Stimulated activated memory B cell treated with anti-CD40 and anti-IgM and Interleukin-4, amounts not matched to agents 10 μg/mL and 1 μg/mL and 100 μg/mL, for 72 hours (primary cell): ENCODE results near the gene ATP23.
A peak's percentile ranks its signal among the peaks of the same experiment; 100 is the strongest.

ENCODE experiments used
- ATAC-seq: fragments of 150-1000 bp; cut with Tn5 transposase; 2 replicates; pipeline ENCODE4 v1.10.0; 2021
- H3K27ac Mint-ChIP-seq: one replicate; pipeline ENCODE4 v1.8.0; 2022; ENCODE audit warnings: mild to moderate bottlenecking, mixed read lengths
- H3K27me3 Mint-ChIP-seq: one replicate; pipeline ENCODE4 v1.8.0; 2022; ENCODE audit warnings: mixed read lengths
- H3K36me3 Mint-ChIP-seq: one replicate; pipeline ENCODE4 v1.8.0; 2022; ENCODE audit warnings: mixed read lengths
- H3K4me1 Mint-ChIP-seq: one replicate; pipeline ENCODE4 v1.8.0; 2022; ENCODE audit warnings: mixed read lengths
- H3K4me3 Mint-ChIP-seq: one replicate; pipeline ENCODE4 v1.8.0; 2022; ENCODE audit warnings: mild to moderate bottlenecking, moderate library complexity, mixed read lengths
- H3K9me3 Mint-ChIP-seq: one replicate; pipeline ENCODE4 v1.8.0; 2022; ENCODE audit warnings: mixed read lengths

Gene ATP23

DNA sequence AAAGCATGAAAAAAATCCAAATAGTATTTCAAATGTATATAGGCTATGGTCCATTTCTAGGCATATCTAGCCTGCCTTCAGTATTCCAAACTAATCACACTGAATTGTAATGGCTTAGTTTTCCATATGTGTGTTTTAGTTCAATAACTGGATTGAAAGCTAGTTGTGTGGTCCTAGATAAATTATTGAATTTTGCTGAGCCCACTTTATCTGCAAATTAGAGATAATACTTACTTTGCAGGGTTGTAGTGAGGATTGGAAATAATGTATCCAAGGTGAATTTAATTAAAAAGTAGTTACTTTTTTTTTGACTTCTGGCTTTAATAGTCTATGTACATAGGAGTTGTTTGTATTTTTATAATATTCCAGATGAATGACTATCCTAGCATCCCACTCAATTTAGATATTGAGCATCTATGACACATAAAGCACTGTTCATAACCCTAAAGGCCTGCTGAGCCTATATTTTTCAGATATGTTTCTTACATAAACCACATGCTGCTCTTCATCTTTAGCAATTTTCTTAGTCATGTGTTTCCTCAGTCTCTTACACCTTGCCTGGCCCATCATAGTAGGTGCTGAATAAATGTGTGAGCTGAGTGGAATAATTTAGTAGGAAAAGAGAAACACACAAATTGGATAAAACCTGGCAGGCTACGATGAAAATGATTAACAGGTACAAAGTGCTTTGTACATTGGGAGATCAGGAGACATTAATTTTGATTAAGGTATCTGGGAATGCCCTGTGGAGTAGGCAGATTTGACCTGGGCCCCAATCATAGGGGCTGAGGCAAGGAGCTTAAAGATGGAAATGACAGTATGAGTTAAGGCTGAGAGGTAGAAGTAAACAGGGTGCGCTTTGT lies 1.1 kb upstream of the ATP23 start:
- Mint-ChIP-seq H3K4me1 (peaks cover 52% of the 10 kb centered on the region), H3K27me3 (no peaks in the 10 kb centered on the region), H3K27ac (peak overlapping the region; percentile 71), H3K36me3 (no peaks in the 10 kb centered on the region), H3K9me3 (no peaks in the 10 kb centered on the region), H3K4me3 (peak overlapping the region; percentile 86)
- no peak for ATAC-seq

DNA sequence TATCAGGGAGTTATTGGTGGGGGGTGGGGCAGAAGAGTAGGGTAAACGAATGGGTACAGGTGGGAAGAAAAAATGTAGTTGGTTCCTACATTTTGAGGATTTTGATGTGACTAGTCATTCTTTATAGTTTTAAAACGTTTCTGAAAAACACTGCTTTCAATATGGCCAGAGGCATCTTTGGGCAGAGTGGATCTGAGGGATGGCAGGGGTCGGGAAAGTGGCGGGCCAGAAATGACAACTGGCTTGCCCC lies 527 bp upstream of the ATP23 start:
- Mint-ChIP-seq H3K27me3 (no peaks in the 10 kb centered on the region), H3K4me3 (peak overlapping the region; percentile 86), H3K4me1 (peaks cover 47% of the 10 kb centered on the region), H3K27ac (peak overlapping the region; percentile 71), H3K36me3 (no peaks in the 10 kb centered on the region), H3K9me3 (no peaks in the 10 kb centered on the region)
- ATAC-seq = no peak

DNA sequence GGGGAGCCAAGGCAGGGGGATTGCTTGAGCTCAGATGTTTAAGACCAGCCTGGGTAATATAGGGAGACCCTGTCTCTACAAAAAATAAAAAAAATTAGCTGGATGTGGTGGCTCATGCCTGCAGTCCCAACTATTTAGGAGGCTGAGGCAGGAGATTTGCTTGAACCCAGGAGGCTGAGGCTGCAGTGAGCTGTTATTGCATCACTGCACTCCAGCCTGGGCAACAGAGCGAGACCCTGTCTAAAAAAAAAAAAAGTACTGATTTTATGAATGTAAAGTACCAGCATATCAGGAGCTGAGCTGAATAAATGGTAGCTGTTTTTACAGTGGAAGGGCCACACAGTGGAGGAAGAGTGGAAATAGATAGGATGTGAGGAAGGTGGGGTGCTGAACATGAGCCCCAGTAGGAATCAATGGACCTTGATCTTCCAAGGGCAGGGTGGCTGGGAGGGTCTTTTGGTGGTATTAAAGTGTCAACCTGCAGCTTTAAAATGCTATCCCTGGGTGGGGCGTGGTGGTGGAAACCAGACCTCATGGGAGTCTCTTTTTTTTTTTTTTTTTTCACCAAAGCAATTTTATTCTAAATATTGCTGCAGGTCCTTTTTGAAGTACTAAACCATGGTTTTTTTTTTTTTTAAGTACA lies 2.2 kb downstream of the ATP23 start:
- Mint-ChIP-seq H3K4me3 (no peak overlapping the region), H3K9me3 (no peaks in the 10 kb centered on the region), H3K27ac (no peak overlapping the region), H3K4me1 (peaks cover 38% of the 10 kb centered on the region), H3K36me3 (peaks cover 7% of the 10 kb centered on the region), H3K27me3 (no peaks in the 10 kb centered on the region)
- ATAC-seq = no peak

DNA sequence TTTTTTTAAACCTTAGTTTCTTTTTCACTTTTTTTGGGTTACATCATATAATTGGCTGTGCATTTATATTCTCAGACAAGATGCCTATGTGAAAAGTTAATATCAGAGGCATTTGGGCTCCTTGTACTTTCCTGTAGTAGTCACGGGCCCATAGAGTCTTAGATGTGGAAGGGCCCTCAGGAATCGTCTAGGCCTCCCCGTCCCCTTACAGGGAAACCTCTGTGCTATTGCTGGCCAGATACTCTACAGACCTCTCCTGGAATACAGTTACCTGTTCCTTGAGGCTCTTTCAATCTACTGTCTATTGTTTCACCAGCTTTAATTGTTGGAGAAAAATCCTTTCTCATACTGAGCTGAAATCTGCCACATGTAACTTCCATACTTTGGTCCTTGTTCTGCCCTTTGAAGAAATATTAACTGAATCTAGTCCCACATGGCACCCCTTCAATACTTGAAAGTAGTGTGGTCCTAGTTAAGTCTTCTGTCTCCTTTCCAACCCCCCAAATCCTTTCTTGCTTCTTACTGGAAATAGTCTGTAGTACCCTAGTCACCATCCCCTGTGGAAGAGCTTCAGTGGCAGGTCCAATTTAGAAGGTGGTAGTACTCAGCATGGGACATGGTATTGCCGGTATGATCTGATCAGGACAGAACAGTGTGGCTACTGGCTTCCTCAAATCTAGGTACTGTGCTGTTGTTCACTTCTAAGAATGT lies 3.1 kb downstream of the ATP23 start:
- ATAC-seq = no peak
- H3K27ac Mint-ChIP-seq = no peak overlapping the region
- peaks cover 38% of the 10 kb centered on the region for H3K4me1 Mint-ChIP-seq
- H3K36me3 Mint-ChIP-seq = peaks cover 14% of the 10 kb centered on the region
- H3K4me3 Mint-ChIP-seq = no peak overlapping the region
- no peaks in the 10 kb centered on the region for H3K27me3 Mint-ChIP-seq
- no peaks in the 10 kb centered on the region for H3K9me3 Mint-ChIP-seq

DNA sequence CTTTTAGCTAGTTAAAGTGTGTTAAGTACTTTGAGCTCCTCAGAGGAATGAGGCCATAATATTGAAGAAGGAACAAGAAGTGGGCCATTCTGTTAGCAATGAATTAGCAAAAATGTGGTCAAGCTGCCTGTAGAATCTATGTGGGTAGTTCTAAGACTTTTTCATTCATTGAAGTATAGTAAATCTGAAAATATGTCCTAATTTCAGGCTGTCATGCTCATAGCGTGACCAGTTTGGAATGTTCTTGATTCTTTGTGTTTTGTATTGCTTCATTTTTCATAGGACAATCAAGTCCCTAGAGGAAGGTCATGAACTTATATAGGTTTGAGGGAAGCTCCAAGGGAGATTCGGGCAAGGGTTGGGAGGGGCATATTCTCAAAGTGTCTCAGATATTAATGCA lies 11.4 kb downstream of the ATP23 start:
- Mint-ChIP-seq H3K27ac (no peak overlapping the region), H3K4me3 (no peak overlapping the region), H3K27me3 (no peaks in the 10 kb centered on the region), H3K4me1 (no peaks in the 10 kb centered on the region), H3K9me3 (no peaks in the 10 kb centered on the region), H3K36me3 (peaks cover 80% of the 10 kb centered on the region)
- no peak for ATAC-seq

DNA sequence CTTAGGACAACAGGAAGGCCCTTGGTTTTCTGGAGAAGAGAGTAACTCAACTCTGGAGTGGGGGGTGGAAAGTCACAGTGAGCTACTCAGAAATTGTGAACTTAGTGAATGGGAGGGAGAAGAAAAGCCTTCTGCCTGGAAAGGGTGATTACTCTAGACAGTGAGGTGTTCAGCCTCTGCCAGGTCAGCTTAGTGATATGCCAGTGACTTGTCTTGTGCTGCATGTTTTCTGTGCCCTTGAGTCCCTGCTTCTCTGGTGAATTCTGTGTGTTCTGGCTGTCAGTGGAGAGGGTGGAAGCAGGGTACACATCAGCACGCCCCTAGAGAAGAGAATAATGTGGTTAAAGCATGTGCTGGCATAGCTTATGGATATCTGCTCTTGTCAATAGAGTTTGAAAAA lies 13.4 kb downstream of the ATP23 start:
- Mint-ChIP-seq H3K9me3 (peaks cover 11% of the 10 kb centered on the region), H3K27me3 (no peaks in the 10 kb centered on the region), H3K4me3 (no peak overlapping the region), H3K27ac (no peak overlapping the region), H3K36me3 (peaks cover 86% of the 10 kb centered on the region), H3K4me1 (no peaks in the 10 kb centered on the region)
- no peak for ATAC-seq

DNA sequence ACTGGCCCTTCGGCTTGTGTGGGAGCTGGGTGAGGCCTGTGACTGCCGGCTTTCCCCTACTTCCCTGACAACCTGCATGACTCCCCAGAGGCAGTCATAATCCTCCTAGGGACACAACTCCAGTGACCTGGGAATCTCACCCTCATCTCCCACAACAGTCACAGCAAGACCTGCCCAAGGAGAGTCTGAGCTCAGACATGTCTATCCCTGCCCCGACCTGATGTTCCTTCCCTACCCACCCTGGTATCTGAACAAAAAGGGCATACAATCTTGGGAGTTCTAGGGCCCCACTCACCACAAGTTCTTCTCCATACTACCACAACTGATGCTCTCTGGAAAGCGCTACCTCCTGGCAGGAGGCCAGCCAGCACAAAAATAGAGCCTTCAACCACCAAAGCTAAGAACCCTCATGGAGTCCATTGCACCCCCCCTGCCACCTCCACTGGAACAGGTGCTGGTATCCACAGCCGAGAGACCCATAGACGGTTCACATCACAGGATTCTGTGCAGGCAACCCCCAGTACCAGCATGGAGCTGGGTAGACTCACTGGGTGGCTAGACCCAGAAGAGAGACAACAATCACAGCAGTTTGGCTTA lies 16.8 kb downstream of the ATP23 start:
- Mint-ChIP-seq H3K36me3 (peaks cover 63% of the 10 kb centered on the region), H3K4me1 (no peaks in the 10 kb centered on the region), H3K27ac (no peak overlapping the region), H3K9me3 (peaks cover 22% of the 10 kb centered on the region), H3K4me3 (no peak overlapping the region), H3K27me3 (no peaks in the 10 kb centered on the region)
- ATAC-seq = no peak

DNA sequence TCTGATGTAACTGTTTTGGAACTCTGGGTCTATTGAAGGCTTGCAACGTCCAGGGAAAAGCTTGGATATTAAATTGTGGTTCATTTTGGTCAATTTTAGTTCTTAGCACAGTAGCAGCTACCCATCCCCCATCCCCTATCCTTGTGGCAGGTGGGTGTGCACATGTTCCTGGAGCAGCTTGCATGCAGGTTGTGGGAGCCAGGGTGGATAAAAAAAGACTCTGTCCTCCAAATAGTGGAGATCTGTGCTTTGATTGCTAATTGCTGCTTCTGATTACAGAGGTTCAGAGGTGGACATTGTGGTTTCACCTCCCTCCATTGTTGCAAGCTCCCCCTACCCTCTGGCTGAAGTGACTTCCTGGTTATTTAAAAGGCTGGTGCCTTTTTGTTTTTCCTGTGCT lies 23.1 kb downstream of the ATP23 start:
- no peak overlapping the region for H3K27ac Mint-ChIP-seq
- H3K4me3 Mint-ChIP-seq = no peak overlapping the region
- ATAC-seq = no peak
- H3K27me3 Mint-ChIP-seq = no peaks in the 10 kb centered on the region
- H3K36me3 Mint-ChIP-seq = peaks cover under 1% of the 10 kb centered on the region
- H3K4me1 Mint-ChIP-seq = no peaks in the 10 kb centered on the region
- peaks cover 19% of the 10 kb centered on the region for H3K9me3 Mint-ChIP-seq

DNA sequence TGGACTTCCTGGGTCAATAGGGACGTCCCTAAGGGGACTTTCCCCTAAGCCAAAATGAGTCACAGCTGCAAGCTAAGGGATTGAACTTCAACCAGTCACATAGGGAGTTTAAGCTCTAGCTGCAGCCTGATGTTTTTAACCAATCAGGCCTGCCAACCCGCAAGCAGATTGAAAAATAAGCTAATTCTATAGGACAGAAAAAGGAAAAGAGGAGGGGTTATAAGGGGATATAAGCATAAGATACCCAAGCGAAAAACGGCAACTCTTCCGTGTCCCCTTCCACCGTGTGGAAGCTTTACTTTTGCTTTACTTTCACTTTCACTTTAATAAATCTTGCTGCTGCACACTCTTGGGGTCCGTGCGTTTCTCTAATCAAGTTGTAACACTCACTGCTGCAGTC lies 24.4 kb downstream of the ATP23 start:
- no peak for ATAC-seq
- Mint-ChIP-seq H3K4me1 (no peaks in the 10 kb centered on the region), H3K27ac (no peak overlapping the region), H3K4me3 (no peak overlapping the region), H3K36me3 (no peaks in the 10 kb centered on the region), H3K27me3 (no peaks in the 10 kb centered on the region), H3K9me3 (peaks cover 23% of the 10 kb centered on the region)

DNA sequence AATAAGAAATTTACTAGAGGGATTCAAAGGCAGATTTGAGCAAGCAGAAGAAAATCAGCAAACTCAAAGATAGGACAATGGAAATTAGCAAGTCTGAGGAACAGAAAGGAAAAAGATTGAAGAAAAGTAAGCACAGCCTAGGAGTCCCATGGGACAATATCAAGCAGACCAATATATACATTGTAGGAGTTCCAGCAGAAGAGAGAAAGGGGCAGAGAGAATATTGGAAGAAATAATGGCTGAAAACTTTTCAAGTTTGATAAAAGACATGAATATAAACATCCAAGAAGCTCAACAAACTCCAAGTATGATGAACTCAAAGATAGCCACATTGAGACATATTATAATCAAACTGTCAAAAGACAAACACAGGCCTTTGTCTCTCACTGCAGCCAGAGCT lies 25.2 kb downstream of the ATP23 start:
- Mint-ChIP-seq H3K36me3 (no peaks in the 10 kb centered on the region), H3K27me3 (no peaks in the 10 kb centered on the region), H3K4me1 (no peaks in the 10 kb centered on the region), H3K9me3 (peaks cover 20% of the 10 kb centered on the region), H3K27ac (no peak overlapping the region), H3K4me3 (no peak overlapping the region)
- no peak for ATAC-seq

DNA sequence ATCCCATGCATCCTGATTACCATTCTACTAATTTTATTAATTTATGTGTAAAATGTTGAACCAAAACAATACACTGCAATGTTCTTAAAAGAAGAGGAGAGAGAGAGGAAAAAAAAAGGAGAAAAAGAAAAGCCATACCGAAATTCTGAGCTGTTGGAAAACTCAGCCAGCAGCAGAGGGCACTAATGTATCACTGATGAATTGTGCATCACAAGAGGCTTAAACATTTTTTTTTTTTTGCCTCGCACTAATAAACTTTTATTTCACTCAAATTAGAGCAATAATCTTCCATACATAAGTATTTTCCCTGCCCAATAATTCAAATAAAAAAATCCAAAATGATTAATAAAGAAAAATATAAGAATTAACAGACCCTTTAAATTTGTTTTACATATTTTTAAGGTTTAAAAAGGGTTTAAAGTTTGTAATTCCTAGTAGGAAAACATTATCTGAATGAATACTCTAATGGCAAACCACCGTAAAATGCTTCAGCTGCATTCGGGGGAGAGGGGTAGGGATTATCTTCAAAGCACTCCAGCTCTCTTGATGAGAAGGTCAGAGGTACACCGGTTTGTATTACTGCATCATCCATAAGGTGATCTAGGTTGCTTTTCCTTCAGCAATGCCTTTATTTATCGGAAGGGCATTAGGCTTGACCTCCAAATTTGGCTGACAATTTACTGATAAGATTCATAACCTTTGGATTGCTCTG lies 41.9 kb downstream of the ATP23 start:
- Mint-ChIP-seq H3K4me1 (no peaks in the 10 kb centered on the region), H3K36me3 (no peaks in the 10 kb centered on the region), H3K27me3 (peaks cover 34% of the 10 kb centered on the region), H3K27ac (no peak overlapping the region), H3K9me3 (peaks cover 4% of the 10 kb centered on the region), H3K4me3 (no peak overlapping the region)
- no peak for ATAC-seq

DNA sequence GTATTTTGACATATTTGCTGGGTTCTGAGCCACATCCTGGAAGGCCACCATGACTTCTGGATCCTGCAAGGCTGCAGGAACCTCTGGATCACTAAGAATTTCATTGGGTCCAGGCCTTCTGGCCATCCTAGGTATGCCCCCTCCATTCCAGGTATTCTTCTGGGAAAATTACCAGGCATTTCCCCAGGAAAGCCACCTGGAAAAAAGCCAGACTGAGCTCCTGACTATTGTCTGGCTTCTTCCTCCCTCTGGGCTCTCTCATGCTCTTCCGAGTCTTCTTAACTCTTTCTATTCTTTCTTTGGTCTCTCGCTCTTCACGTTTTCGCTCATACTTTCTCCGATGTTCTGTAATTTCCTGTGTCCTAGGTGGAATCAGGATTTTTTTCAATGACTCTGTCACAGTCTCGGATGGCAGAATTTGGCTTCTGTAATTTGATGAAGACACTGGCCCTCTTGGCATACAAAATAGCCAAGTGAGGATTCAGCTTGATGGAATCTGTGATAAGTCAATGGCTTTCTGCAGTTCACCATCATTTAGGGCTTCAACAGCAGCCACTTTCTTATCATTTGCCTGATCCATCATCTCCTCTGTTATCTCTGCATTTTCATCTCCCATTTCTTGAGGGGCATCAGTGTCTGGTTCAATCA lies 42.6 kb downstream of the ATP23 start:
- no peaks in the 10 kb centered on the region for H3K36me3 Mint-ChIP-seq
- no peak overlapping the region for H3K4me3 Mint-ChIP-seq
- no peak for ATAC-seq
- no peak overlapping the region for H3K27ac Mint-ChIP-seq
- H3K4me1 Mint-ChIP-seq = no peaks in the 10 kb centered on the region
- peaks cover 4% of the 10 kb centered on the region for H3K9me3 Mint-ChIP-seq
- peaks cover 28% of the 10 kb centered on the region for H3K27me3 Mint-ChIP-seq

DNA sequence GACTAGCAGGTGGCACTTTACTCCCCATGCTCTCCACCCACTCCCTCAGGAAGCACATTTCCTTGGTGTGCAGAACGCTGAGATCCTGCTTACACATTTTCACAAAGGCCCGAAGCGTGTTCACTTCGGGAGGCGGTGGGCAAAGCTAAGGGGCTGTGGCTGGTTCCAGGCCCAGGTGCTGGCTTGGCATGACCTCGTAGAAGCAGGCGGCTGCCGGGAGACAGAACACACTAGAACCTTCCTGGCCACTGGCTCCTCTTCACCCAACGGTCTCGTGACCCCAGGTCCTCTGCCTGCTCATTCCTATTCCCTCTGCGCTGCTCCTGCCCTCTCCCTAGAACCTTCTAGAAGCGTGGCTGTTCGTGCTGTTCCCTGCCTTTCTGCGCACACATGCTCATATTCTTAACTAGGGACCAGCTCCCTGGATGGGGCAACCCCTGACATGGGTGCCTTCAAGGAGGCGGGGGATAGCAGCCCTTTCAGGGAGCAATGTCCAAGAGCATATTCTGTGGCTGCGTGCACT lies 43.3 kb downstream of the ATP23 start:
- Mint-ChIP-seq H3K36me3 (no peaks in the 10 kb centered on the region), H3K4me3 (no peak overlapping the region), H3K27me3 (peaks cover 21% of the 10 kb centered on the region), H3K4me1 (no peaks in the 10 kb centered on the region), H3K27ac (no peak overlapping the region), H3K9me3 (no peaks in the 10 kb centered on the region)
- ATAC-seq = peak; percentile 48

DNA sequence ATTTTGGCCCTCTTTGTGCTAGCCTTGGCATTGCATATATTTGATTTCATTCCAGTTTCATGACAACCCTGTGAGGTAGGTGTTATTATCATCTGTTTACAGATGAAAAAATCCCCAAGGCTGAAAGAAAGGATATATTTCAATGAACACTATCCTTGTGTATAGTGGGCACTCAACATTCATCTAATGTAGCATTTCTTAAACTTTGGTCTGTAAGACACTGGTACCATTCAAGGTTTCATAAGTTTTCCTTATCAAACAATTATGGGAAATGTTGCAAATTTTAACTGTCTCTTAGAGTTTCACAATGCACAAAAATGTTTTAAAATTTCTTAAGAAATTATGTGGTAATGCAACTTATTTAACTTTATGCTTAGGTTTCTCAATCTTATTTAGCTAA lies 44.3 kb downstream of the ATP23 start:
- ATAC-seq = no peak
- Mint-ChIP-seq H3K4me3 (no peak overlapping the region), H3K4me1 (no peaks in the 10 kb centered on the region)

More for the DNA sequence above, 44.3 kb downstream of the ATP23 start:
- Mint-ChIP-seq H3K36me3 (no peaks in the 10 kb centered on the region), H3K27me3 (peaks cover 16% of the 10 kb centered on the region), H3K9me3 (no peaks in the 10 kb centered on the region), H3K27ac (no peak overlapping the region)
